Measurements from ENCODE around the gene EDN2. TPM values are rescaled to one million over a fixed set of nuclear protein-coding genes. Genes with fewer than 3 reads are reported as not detected.
A peak's percentile ranks its signal among the peaks of the same experiment; 100 is the strongest.

Gene EDN2
- total RNA-seq, 1 donor from 2014 or later = not detected

- H3K4me3 Mint-ChIP-seq (ENCODE audit: unreplicated experiment) = no peak overlapping the region
- peaks cover 18% of the 10 kb centered on the region for H3K4me1 Mint-ChIP-seq (ENCODE audit: low read depth, unreplicated experiment)
- TF ChIP-seq, protein P1, sequence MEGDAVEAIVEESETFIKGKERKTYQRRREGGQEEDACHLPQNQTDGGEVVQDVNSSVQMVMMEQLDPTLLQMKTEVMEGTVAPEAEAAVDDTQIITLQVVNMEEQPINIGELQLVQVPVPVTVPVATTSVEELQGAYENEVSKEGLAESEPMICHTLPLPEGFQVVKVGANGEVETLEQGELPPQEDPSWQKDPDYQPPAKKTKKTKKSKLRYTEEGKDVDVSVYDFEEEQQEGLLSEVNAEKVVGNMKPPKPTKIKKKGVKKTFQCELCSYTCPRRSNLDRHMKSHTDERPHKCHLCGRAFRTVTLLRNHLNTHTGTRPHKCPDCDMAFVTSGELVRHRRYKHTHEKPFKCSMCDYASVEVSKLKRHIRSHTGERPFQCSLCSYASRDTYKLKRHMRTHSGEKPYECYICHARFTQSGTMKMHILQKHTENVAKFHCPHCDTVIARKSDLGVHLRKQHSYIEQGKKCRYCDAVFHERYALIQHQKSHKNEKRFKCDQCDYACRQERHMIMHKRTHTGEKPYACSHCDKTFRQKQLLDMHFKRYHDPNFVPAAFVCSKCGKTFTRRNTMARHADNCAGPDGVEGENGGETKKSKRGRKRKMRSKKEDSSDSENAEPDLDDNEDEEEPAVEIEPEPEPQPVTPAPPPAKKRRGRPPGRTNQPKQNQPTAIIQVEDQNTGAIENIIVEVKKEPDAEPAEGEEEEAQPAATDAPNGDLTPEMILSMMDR (IDR thresholded peaks at IDR 0.05; ENCODE audit: partially characterized antibody, unreplicated experiment) = no peak
- H3K27ac Mint-ChIP-seq (ENCODE audit: unreplicated experiment) = no peak overlapping the region
- no peak for DNase-seq
- peaks cover 15% of the 10 kb centered on the region for H3K27me3 Mint-ChIP-seq (ENCODE audit: unreplicated experiment)
- H3K36me3 Mint-ChIP-seq (ENCODE audit: unreplicated experiment) = no peaks in the 10 kb centered on the region
- peaks cover 8% of the 10 kb centered on the region for H3K9me3 Mint-ChIP-seq (ENCODE audit: unreplicated experiment)
Observed at GRCh38 chr1:41487126-41488039, 2.9 kb upstream of the EDN2 start.

- peaks cover 18% of the 10 kb centered on the region for H3K4me1 Mint-ChIP-seq (ENCODE audit: low read depth, unreplicated experiment)
- peaks cover 6% of the 10 kb centered on the region for H3K9me3 Mint-ChIP-seq (ENCODE audit: unreplicated experiment)
- H3K36me3 Mint-ChIP-seq (ENCODE audit: unreplicated experiment) = no peaks in the 10 kb centered on the region
- H3K27ac Mint-ChIP-seq (ENCODE audit: unreplicated experiment) = peak overlapping the region; percentile 29
- TF ChIP-seq, protein P1 (IDR thresholded peaks at IDR 0.05; ENCODE audit: partially characterized antibody, unreplicated experiment) = no peak
- DNase-seq = no peak
- peak overlapping the region; percentile 43 for H3K4me3 Mint-ChIP-seq (ENCODE audit: unreplicated experiment)
- H3K27me3 Mint-ChIP-seq (ENCODE audit: unreplicated experiment) = peaks cover 15% of the 10 kb centered on the region
Observed at GRCh38 chr1:41486371-41487125, 2.1 kb upstream of the EDN2 start.

GRCh38 chr1:41486053-41486370 is 1.5 kb upstream of the EDN2 start:
- Mint-ChIP-seq H3K27ac (ENCODE audit: unreplicated experiment) (peak overlapping the region; percentile 29), H3K27me3 (ENCODE audit: unreplicated experiment) (peaks cover 15% of the 10 kb centered on the region), H3K9me3 (ENCODE audit: unreplicated experiment) (peaks cover 6% of the 10 kb centered on the region), H3K4me1 (ENCODE audit: low read depth, unreplicated experiment) (peaks cover 18% of the 10 kb centered on the region), H3K36me3 (ENCODE audit: unreplicated experiment) (no peaks in the 10 kb centered on the region), H3K4me3 (ENCODE audit: unreplicated experiment) (no peak overlapping the region)
- DNase-seq = no peak
- TF ChIP-seq, protein P1 (IDR thresholded peaks at IDR 0.05; ENCODE audit: partially characterized antibody, unreplicated experiment) = no peak

DNA sequence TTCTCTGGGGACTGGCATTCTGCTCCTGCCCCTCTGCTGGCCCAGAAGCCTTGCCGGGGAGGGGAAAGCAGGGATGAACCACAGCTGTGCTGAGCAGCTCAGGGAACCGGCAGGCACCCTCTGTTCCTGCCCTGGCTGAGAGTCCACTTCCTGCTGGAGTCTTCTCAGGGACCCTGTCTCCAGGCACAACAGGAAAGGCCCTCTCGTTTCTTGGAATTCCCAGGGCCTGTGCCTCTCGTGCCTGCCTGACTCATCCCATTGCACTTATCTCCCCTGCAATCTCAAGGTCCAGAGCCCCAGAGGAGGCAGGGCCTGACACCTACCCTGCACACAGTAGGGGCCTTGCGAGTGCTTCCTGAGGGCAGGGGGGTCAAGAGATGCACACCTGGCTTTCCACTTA is 1.1 kb upstream of the EDN2 start:
- TF ChIP-seq, protein P1 (IDR thresholded peaks at IDR 0.05; ENCODE audit: partially characterized antibody, unreplicated experiment) = no peak
- no peak overlapping the region for H3K4me3 Mint-ChIP-seq (ENCODE audit: unreplicated experiment)
- H3K4me1 Mint-ChIP-seq (ENCODE audit: low read depth, unreplicated experiment) = peaks cover 18% of the 10 kb centered on the region
- H3K27ac Mint-ChIP-seq (ENCODE audit: unreplicated experiment) = no peak overlapping the region
- H3K27me3 Mint-ChIP-seq (ENCODE audit: unreplicated experiment) = peaks cover 15% of the 10 kb centered on the region
- peaks cover 6% of the 10 kb centered on the region for H3K9me3 Mint-ChIP-seq (ENCODE audit: unreplicated experiment)
- DNase-seq = no peak
- H3K36me3 Mint-ChIP-seq (ENCODE audit: unreplicated experiment) = no peaks in the 10 kb centered on the region
